ENCODE data around the gene ACAT2.
A peak's percentile ranks its signal among the peaks of the same experiment; 100 is the strongest.

Gene ACAT2

DNA sequence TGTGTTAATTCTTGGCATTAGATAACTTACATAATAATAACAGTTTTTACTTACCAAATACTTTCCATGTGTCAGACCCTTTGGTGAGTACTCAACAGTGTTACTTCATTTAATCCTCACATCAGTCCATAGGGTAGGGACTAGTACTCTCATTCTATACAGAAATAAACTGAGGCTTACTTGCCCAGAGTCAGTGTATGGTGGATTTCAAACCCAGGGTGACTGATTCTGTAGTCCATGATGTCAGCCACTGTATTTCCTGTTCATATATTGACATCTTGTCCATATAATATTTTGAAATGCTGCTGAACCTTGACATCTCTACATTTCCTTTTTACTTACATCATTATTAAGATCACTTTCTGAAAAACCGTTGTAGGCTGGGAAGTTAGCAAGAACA is 35.7 kb downstream of the ACAT2 start:
- H3K4me1 Mint-ChIP-seq: peaks cover 14% of the 10 kb centered on the region
- no peak for DNase-seq
- peaks cover 3% of the 10 kb centered on the region for H3K27me3 Mint-ChIP-seq (ENCODE audit: low read depth, poor library complexity)
- H3K4me3 Mint-ChIP-seq: no peak overlapping the region
- H3K27ac Mint-ChIP-seq: peak overlapping the region; percentile 19
- H3K9me3 Mint-ChIP-seq: no peaks in the 10 kb centered on the region
- H3K36me3 Mint-ChIP-seq (ENCODE audit: low read depth): peaks cover 47% of the 10 kb centered on the region
- TF ChIP-seq, protein P1, sequence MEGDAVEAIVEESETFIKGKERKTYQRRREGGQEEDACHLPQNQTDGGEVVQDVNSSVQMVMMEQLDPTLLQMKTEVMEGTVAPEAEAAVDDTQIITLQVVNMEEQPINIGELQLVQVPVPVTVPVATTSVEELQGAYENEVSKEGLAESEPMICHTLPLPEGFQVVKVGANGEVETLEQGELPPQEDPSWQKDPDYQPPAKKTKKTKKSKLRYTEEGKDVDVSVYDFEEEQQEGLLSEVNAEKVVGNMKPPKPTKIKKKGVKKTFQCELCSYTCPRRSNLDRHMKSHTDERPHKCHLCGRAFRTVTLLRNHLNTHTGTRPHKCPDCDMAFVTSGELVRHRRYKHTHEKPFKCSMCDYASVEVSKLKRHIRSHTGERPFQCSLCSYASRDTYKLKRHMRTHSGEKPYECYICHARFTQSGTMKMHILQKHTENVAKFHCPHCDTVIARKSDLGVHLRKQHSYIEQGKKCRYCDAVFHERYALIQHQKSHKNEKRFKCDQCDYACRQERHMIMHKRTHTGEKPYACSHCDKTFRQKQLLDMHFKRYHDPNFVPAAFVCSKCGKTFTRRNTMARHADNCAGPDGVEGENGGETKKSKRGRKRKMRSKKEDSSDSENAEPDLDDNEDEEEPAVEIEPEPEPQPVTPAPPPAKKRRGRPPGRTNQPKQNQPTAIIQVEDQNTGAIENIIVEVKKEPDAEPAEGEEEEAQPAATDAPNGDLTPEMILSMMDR (IDR thresholded peaks at IDR 0.05): no peak

DNA sequence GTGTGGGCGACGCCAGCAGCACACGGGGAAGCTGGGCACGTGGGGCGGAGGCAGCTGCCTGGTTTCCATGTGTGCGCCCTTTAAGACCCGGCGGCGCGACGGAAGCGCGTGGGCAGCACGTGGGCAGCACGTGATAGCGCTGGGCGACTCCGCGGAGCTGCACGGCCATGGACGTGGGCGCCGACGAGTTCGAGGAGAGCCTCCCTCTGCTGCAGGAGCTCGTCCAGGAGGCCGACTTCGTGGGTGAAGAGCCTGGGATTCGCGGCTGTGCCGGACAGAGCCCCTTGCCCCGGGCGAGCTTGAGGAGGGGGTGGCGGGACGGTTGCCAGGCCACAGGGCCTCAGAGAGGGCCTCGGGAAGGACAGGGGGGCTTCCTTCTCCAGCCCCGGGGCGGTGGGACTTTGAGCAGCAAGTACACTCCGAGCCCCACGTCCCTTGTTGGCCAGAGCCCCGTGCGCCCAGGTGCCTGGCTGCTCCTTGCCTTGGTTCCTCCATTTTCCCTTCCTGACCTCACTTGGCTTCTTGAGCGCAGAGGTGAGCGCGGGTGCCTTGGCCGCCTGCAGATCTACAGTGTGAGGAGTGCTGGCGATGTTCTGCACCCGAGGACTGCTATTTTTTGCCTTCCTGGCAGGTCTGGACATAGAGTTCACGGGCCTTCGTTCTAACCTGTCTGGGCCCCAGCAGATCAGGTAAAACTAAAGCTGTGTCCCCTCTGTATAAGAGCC is 38.5 kb downstream of the ACAT2 start, which contains the start of gene PNLDC1:
PNLDC1 (plus strand) TSS at position 136 of the 725 bp plus-strand sequence; CDS start at position 168, 32 bp downstream.
- no peak within 1 kb of the TSS for H3K4me3 Mint-ChIP-seq
- no peak for DNase-seq
- TF ChIP-seq, protein P1 (IDR thresholded peaks at IDR 0.05): no peak
- peaks cover 3% of the 10 kb centered on the region for H3K27me3 Mint-ChIP-seq (ENCODE audit: low read depth, poor library complexity)
- H3K27ac Mint-ChIP-seq: peak within 1 kb of the TSS; percentile 65
- H3K9me3 Mint-ChIP-seq: no peaks in the 10 kb centered on the region
- H3K4me1 Mint-ChIP-seq: no peaks in the 10 kb centered on the region
- H3K36me3 Mint-ChIP-seq (ENCODE audit: low read depth): peaks cover 24% of the 10 kb centered on the region

DNA sequence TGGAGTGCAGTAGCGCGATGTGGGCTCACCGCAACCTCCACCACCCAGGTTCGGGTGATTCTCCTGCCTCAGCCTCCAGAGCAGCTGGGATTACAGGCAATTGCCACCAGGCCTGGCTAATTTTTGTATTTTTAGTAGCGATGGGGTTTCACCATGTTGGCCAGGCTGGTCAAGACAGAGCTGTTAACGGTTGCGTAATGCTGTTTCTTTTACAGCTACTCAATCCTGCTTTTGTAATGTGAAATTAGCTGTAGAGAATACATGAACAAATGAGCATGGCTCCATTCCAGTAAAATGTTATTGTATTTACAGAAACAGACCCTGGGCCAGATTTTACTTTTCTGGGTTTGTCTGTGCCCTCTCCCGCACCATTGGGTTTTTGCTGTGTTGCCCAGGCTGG is 40.1 kb downstream of the ACAT2 start:
- Mint-ChIP-seq H3K4me3 (no peak overlapping the region), H3K4me1 (no peaks in the 10 kb centered on the region), H3K36me3 (ENCODE audit: low read depth) (peaks cover 21% of the 10 kb centered on the region), H3K27me3 (ENCODE audit: low read depth, poor library complexity) (peaks cover 3% of the 10 kb centered on the region), H3K9me3 (no peaks in the 10 kb centered on the region), H3K27ac (no peak overlapping the region)
- DNase-seq: no peak
- TF ChIP-seq, protein P1 (IDR thresholded peaks at IDR 0.05): no peak

DNA sequence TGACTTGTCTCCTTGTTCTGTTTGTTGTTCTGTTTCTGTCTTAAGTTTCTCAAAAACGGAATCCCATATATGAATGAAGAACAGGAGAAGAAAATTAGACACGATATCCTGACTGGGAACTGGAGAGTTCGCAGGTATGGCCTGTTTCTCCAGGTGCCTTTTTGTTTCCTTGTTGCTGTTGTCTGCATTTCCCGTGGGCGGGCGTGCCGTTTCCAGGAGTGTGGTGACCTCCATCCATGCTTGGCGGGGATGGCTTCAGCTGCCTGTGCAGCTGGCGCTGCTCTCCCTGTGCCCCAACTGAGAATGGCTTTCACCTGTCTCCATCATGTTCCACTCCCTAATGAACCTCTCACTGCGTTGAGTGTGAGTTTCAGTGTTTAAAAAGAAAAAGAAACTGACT is 42.7 kb downstream of the ACAT2 start:
- Mint-ChIP-seq H3K27me3 (ENCODE audit: low read depth, poor library complexity) (peaks cover 3% of the 10 kb centered on the region), H3K9me3 (no peaks in the 10 kb centered on the region), H3K4me1 (peaks cover 2% of the 10 kb centered on the region), H3K36me3 (ENCODE audit: low read depth) (no peaks in the 10 kb centered on the region), H3K4me3 (no peak overlapping the region), H3K27ac (no peak overlapping the region)
- TF ChIP-seq, protein P1 (IDR thresholded peaks at IDR 0.05): no peak
- DNase-seq: no peak

DNA sequence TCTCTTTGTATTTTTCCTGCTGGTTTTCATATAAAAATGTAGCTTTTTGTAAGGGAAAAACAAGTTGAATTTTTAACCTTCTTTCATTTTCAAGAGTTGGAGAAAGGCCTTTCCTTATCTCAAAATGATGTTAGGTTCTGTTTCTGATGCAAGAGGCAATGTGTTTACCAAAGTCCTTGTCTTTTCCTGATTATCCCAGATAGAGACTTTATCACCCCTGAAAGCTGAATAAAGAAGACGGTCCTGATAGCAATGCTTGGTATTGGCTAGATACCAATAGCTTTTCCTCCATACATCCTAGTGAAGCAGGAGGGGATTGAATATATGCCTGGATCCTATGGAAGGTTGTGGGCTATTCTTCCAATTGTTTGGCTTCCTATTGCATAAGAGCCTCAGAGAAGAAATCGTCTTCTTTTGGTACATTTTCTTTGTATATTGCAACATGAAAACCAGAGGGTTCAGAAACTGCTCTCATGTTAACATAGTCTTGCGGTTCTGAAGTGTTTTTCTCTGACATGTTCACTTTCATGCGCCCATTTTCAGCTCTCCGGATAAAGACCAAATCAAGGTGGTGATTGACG is 43.7 kb downstream of the ACAT2 start:
- H3K36me3 Mint-ChIP-seq (ENCODE audit: low read depth): no peaks in the 10 kb centered on the region
- H3K27me3 Mint-ChIP-seq (ENCODE audit: low read depth, poor library complexity): peaks cover 3% of the 10 kb centered on the region
- no peak overlapping the region for H3K4me3 Mint-ChIP-seq
- H3K9me3 Mint-ChIP-seq: no peaks in the 10 kb centered on the region
- no peak overlapping the region for H3K27ac Mint-ChIP-seq
- TF ChIP-seq, protein P1 (IDR thresholded peaks at IDR 0.05): no peak
- H3K4me1 Mint-ChIP-seq: peaks cover 6% of the 10 kb centered on the region
- no peak for DNase-seq

Data from nephron progenitor cell (in vitro differentiated cells).